Lung microvascular endothelial cell (primary cell): Measurements from ENCODE around the gene FAM107B. TPM values are rescaled to one million over a fixed set of nuclear protein-coding genes. Genes with fewer than 3 reads are reported as not detected.
A peak's percentile ranks its signal among the peaks of the same experiment; 100 is the strongest.

Source experiments
- DNase-seq, 2 donors: peaks; one replicate each; pipeline versions ENCODE4 v3.0.0 to v3.0.0-alpha.2; 2010; ENCODE audit warnings: low read depth in 2 of 2
- total RNA-seq: library from RNA; depleted of rRNA; stranded (reverse); fragments of >200 nt; gene quantifications from 2 replicates; pipeline ENCODE4 v1.2.1, GENCODE V29; 2014

The FAM107B gene
- total RNA-seq, 1 donor from 2014 or later, result 54.6 TPM

DNA sequence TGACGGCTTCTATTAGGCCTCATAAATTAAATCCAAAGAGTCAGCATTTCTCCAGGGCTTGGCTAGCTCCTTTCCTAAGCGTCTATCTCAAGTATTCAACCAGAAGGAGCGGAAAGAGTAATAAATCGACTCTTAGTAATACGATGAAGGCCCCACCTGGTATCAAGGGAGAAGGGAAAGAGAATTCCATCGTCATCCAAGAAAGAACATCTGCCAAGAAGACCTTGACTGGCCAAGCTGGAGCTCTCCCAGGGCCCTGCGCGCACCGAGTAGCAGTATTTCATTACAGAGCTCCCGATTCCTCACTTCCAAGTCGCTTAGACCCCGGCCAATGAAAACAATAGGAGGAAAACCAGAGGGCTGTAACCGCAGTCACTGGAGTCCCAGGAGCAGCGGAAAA lies 266.0 kb downstream of the FAM107B start:
- no peak for DNase-seq

DNA sequence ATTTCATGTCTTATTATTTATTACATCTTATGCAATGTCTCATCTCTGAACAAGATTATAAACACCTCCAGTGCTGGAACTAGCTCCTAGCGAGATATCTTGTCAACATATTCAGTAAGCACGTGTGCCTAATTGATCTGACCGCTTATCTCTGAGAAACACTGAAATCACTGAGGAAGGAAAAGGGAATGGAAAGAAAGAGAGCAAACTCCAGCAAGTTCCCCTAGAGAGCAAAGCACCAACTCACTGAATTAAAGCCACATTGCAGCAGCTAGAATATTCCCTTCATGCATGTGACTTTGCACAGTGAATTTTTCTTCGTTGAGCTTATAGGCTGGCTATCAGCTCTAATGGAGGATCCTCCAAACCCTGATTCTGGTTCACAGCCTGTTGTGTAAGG lies 266.9 kb downstream of the FAM107B start:
- peak in 1 of 2 donors; percentile 31 for DNase-seq

GRCh38 chr10:14507176-14507575 lies 267.5 kb downstream of the FAM107B start:
- DNase-seq, result peak; percentile 85 to 97

DNA sequence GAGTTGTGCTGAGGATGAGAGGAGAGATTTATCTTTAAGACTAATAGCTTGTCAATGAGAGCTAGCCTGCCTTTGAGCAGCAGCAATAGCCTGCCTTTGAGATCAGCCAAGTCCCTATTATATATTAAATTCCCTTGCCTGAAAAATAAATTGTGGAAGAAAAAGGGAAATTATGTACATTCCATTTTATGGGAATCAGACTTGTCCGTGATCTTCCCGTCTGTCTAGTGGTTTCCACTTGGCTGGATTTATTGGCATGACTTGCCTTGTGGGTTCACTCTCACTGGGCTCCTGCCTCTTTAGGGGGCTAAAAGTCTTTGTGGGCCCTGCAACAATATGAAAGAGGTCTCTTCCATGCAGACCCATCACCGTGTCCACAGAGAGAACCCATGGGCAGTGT lies 272.3 kb downstream of the FAM107B start:
- no peak for DNase-seq

- DNase-seq, result no peak
These were observed 274.4 kb downstream of the FAM107B start for GRCh38 chr10:14500172-14500765.

DNA sequence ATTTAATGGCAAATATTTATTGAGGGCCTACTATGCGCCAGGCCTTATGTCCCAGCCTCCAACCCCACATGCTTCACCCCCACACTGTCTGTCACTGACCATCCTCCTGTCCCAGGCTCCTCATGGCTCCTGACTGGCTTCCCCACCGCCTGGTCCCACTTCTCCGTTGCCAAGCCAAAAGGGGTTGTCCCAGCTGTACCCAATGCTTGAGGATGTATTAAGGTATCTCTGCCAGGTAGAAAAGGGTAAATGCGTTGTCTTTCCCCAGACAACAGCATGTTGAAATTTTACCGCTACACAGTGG lies 275.1 kb downstream of the FAM107B start:
- DNase-seq, result no peak

- no peak for DNase-seq
These were observed 276.4 kb downstream of the FAM107B start for GRCh38 chr10:14498326-14498725.

DNA sequence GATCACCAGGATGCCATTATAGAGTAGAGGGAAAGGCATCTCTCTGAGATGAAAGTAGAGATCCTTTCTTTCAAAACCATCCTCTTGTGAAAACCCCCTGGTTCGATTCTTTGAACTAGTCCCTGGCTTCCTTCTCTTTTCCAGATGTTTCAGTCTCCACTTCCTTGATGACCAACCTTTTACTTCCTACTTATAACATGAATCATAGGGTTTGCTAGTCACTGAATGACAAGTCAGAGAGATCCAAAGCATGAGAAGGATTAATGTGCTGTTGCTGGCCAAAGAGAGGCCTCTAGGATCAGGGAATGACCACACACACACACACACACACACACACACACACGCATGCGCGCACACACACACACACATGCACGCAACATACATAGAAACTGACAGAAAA lies 282.9 kb downstream of the FAM107B start:
- DNase-seq, result peak in 1 of 2 donors; percentile 32

DNA sequence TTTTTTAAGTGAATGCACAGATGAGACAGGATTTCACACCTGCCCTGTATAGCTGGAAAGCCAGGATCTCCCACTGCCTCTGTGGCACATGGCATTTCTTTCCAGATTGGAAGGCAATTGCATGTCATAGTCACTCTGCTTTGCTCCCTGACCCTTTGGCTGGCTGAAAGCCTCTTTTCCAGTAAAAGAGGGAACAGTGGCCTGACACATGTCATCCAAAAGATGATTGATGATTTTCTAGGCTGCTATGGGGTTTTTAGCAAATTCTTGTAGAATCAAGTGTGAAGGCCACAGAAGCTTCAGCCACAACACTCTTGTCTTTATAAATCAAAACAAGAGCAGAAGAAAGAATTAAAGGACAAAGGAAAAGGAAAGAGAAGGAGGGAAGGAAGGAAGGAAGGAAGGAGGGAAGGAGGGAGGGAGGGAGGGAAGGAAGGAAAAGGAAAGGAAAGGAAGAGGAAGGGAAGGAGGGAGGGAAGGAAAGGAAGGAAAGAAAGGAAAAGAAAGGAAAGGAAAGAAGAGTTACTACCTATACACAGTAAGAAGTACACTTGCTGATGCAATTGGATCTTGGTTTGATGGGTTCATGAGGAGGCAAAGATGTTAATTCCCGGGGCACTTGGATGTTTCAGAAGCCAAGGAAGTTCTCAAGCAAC lies 285.0 kb downstream of the FAM107B start:
- DNase-seq, result no peak

DNA sequence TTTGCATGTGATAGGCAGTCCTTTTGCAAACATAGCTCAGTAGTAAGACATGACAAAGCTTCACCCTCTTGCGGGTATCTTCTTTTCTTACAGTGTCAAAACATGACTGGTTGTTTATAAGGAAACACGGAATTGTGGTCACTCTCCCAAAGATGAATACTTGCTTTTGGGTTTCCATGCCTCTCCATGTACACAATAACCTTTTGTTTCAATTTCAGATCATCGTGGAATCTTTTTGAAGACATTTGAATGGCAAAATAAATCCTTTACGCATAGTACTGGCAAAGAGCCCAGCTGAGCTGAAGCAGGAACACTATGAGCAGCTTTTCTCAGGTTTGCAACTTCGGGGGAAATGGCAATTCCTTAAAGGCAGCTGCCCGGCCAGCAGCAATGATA lies 287.2 kb downstream of the FAM107B start:
- DNase-seq, result peak in 1 of 2 donors; percentile 29

GRCh38 chr10:14486777-14487487 lies 287.8 kb downstream of the FAM107B start:
- no peak for DNase-seq

DNA sequence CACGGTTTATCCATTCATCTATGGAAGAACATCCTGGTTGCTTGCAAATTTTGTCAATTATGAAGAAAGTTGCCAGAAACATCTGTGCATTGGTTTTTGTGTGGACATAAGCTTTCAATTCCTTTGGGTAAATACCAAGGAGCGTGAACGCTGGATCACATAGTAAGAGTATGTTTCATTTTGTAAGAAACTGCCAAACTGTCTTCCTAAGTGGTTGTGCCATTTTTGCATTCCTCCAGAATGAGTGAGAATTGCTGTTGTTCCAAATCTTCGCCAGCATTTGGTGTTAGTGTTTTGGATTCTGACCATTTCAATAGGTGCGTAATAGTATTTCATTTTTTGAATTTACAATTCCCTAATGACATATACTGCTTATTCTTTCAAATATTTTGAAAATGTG lies 288.7 kb downstream of the FAM107B start:
- no peak for DNase-seq

DNA sequence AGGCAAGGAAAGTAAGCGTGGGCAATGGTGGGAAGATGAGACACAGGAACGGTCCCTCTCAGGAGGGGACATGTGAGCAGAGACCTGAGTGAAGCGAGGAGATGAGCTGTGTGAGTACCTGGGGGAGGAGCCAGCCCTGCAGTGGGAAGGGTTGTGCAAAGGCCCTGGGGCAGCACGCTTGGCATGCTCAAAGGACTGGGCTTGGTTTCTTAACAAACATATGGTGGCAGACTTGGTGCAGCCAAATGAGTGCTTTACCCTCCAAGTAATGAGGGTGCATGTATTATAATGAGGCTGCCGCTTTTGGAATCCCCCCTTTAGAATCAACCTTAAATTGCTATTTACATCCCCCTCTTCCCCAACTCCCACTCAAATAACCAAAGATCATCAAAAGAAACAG lies 291.3 kb downstream of the FAM107B start:
- no peak for DNase-seq

DNA sequence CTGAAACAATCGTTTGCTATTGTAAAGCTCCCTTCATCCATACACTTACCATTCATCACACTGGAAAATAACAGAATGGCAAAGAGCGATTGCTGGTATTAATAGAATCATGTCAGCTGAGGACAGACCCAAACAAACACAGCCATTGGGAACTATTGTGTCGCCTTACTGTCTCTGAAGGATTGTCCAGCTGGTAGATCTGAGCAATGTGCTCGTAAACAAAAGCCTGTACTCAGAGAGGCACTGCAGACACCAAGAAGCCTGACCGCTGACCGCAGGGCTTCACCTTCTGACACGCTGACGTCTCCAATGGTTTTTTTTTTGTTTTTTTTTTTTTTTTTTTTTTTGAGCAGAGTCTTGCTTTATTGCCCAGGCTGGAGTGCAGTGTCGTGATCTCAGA lies 292.9 kb downstream of the FAM107B start:
- peak in 1 of 2 donors; percentile 12 for DNase-seq

DNA sequence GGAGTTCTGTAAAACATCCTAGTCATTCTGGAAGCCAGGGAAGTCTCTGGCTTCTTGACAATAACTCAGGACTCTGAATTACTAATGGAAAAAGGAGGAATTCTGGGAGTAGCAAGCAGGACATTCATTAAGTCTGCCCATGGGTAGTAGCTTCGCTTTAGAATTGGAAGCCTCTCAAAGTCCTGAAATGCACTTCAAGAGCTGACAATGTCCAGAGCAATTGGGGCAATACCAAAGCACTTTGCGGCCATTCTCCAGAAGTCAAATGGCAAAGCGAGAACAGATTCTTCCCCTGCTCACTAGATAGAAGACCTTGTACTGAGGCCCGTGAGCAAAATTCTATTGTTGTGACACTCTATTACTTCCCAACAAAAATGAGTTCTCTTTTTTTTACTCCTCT lies 293.7 kb downstream of the FAM107B start:
- DNase-seq, result no peak

DNA sequence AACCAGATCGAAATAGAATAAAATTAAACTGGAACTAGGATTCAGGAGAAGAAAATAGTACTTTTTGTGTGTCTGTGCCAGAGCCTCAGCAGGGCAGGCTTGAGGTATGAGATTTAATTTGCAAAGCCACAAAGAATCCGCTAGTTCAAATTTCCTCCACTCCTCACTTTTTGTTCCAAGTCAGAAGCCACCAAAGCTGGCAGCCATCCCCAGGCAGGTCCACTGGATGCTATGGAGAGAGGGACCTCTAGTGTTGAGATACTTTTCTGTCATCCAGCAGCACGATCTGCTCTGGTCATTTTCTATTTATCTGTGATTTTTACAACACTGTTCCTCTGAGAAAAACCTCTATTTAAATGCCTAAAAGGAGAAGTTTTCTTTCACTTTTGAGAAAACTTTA lies 296.1 kb downstream of the FAM107B start:
- peak; percentile 54 to 89 for DNase-seq

- no peak for DNase-seq
These were observed 296.5 kb downstream of the FAM107B start for GRCh38 chr10:14478201-14478600.

- no peak for DNase-seq
These were observed 297.3 kb downstream of the FAM107B start for GRCh38 chr10:14477408-14477710.

DNA sequence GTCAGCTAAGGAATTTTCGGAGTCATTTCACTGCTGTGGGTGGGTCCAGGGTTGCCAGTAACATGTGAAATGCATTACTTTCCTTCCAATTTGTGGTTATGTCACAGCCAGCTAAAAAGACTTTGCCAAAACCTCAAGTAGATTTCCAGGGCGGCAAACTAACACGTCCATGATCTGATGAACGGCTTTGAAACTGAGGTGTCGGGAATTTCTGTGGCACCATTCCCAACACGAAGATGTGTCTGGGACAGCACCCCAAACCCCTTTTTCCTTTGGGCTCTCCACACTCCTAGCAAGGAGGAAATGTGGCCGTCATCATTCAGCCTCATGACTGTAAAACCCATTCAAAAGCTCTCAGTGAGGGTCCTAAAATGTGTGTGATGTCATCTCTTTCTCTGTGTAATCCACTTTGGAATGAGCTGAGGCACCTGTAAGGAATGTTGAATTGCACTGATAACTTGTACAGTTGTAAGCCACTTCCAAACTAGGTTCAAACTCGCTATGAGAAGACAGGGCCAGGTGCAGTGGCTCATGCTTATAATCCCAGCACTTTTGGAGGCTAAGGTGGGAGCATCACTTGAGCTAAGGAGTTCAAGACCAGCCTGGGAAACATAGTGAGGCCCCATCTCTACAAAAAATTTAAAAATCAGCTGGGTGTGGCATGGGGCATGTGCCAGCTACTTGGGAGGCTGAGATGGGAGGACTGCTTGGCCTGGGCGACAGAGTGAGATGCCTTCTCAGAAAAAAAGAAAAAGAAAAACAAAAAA lies 297.9 kb downstream of the FAM107B start:
- DNase-seq, result no peak

GRCh38 chr10:14476006-14476405 lies 298.7 kb downstream of the FAM107B start:
- no peak for DNase-seq

DNA sequence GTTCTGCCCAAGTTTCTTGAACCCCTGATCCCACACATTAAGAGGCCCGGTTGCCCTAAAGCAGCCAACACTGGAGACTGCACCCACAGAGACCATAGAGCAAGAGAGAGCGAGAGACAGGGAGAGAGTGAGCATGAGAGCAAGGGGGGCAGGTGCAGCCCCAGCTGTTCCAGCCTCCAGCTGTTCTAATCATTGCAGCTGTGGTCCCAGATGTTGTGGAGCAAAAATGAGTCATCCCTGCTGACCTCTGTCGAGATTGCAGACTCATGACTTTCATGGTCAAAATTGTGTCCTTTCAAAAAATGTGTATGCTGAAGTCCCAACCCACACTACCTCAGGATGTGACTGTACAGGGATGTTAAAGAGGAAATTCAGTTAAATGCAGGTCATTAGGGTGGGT lies 300.0 kb downstream of the FAM107B start:
- DNase-seq, result no peak

DNA sequence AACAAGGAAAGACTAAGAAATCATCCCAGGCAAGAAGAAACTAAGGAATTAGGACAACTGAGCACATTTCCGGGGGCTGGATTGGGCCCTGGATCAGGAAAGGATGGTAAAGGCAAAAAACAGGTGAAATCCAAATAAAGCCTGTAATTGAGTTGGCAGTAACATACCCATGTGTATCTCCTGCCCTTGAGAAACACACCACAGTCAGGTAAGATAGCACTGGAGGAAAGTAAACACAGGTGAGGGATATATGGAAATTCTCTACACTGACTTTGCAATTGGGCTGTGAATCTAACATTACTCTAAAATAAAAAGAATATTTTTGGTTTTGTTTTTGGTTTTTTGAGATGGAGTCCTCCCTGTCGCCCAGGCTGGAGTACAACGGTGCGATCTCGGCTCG lies 303.8 kb downstream of the FAM107B start:
- DNase-seq, result no peak

- DNase-seq, result no peak
These were observed 306.0 kb downstream of the FAM107B start for GRCh38 chr10:14468726-14469125.
